ENCODE data around the gene EFHB.
"Not testable (repeated sequence)": the region's sequence is repeated elsewhere in the genome, so short reads cannot be mapped to it uniquely, and the experiment has no call there.

EFHB gene

GRCh38 chr3:19932422-19932821 is 1.6 kb downstream of the EFHB start:
- in situ Hi-C loops (cut with MboI; ENCODE audit: low sequenced_read_pairs), result no loop called here

DNA sequence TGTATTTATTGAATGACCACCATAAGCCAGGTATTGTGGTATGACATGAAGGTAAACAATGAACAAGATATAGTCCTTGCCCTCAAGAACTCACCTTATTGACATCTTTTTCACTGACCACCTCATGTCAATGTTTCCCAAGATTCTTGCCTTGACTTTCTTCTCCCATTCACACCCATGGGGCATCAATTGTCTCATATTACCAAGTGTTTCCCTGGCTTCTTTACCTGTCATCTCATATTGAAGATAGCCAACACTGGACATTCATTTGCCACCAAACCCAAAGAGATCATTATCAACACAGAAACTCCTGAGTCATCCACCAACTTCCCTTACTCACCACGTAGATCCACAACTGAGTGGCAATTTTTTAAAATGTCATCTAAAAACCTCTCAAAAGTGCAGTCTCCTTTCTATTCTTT is 2.2 kb downstream of the EFHB start:
- in situ Hi-C loops (cut with MboI; ENCODE audit: low sequenced_read_pairs), result no loop called here

- in situ Hi-C loops (cut with MboI; ENCODE audit: low sequenced_read_pairs), result no loop called here
These were observed 2.8 kb downstream of the EFHB start for GRCh38 chr3:19931180-19931692.

GRCh38 chr3:19920401-19921080 is 13.5 kb downstream of the EFHB start:
- in situ Hi-C loops (cut with MboI; ENCODE audit: low sequenced_read_pairs), result no loop called here

GRCh38 chr3:19917167-19917566 is 16.9 kb downstream of the EFHB start:
- in situ Hi-C loops (cut with MboI; ENCODE audit: low sequenced_read_pairs), result no loop called here

DNA sequence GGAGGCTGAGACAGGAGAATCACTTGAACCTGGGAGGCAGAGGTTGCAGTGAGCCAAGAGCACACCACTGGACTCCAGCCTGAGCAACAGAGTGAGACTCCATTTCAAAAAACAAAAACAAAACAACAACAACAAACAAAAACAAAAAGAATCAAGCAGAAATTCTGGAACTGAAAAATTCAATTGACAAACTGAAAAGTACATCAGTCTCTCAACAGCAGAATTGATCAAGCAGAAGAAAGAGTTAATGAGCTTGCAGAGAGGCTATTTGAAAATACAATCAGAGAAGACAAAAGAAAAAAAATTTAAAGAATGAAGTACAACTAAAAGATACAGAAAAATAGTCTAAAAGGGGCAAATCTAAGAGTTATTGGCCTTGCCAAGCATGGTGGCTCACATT is 22.6 kb downstream of the EFHB start:
- in situ Hi-C loops (cut with MboI; ENCODE audit: low sequenced_read_pairs), result no loop called here

- in situ Hi-C loops (cut with MboI; ENCODE audit: low sequenced_read_pairs), result no loop called here
These were observed 26.5 kb downstream of the EFHB start for GRCh38 chr3:19907523-19907922.

DNA sequence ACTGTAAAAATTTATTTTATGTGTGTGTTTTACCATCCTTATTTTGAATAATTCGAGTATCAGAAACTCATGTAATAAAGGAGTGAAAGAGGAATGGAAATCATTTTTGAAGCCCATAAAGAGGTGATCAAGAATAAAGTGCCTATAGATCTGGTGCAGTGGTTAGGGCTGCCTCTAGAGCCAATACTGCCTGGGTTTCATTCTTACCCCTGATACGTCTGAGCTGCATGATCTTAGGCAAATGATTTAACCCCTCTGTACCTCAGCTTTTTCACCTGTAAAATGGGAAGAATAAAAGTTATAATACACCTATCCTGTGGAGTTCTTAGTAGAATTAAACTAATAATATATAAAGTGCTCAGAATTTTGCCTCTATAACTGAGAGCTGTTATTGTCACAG is 30.4 kb downstream of the EFHB start:
- in situ Hi-C loops (cut with MboI; ENCODE audit: low sequenced_read_pairs), result no loop called here

GRCh38 chr3:19901918-19902317 is 32.1 kb downstream of the EFHB start:
- in situ Hi-C loops (cut with MboI; ENCODE audit: low sequenced_read_pairs), result no loop called here

DNA sequence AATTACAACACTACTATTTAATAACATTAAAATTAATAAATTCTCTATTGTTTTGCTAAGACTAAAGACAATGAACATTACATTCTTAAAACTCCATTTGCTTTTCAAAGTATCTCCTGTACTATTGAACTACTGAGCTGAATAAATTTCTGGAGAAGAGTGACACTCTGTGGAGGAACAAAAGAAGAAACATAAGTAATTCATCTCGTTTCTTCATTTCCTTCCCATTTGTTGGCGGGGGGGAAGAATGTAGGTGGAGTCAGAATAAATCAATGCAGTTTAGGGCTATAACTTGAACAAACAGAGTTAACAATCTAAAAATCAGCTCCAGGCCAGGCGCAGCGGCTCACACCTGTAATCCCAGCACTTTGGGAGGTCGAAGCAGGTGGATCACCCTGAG is 32.7 kb downstream of the EFHB start:
- in situ Hi-C loops (cut with MboI; ENCODE audit: low sequenced_read_pairs), result no loop called here

GRCh38 chr3:19899833-19900232 is 34.2 kb downstream of the EFHB start:
- in situ Hi-C loops (cut with MboI; ENCODE audit: low sequenced_read_pairs), result not testable (repeated sequence)

- in situ Hi-C loops (cut with MboI; ENCODE audit: low sequenced_read_pairs), result no loop called here
These were observed 34.8 kb downstream of the EFHB start for GRCh38 chr3:19899264-19899663.

- in situ Hi-C loops (cut with MboI; ENCODE audit: low sequenced_read_pairs), result no loop called here
These were observed 35.3 kb downstream of the EFHB start for GRCh38 chr3:19898721-19899120.

DNA sequence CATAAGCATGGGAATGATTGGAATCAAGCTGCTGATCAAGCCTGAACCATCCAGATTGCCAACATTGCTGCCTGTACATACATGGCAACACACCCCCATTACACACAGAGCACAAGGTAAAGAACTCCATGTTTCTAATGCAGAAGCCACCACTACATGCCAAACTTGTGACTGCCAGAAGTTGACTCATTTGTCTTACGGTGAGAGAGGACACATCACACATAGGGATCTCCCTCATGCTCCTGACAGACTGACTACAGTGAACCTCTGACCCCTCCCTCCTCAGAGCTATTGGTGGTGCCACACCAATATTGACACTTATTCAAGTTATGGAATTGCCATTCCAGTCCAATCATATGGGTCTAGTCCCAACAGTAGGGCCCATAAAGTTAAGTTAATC is 42.3 kb downstream of the EFHB start:
- in situ Hi-C loops (cut with MboI; ENCODE audit: low sequenced_read_pairs), result no loop called here

GRCh38 chr3:19888428-19889152 is 45.4 kb downstream of the EFHB start:
- in situ Hi-C loops (cut with MboI; ENCODE audit: low sequenced_read_pairs), result no loop called here

GRCh38 chr3:19887122-19887521 is 46.9 kb downstream of the EFHB start:
- in situ Hi-C loops (cut with MboI; ENCODE audit: low sequenced_read_pairs), result not testable (repeated sequence)

GRCh38 chr3:19886404-19886803 is 47.6 kb downstream of the EFHB start:
- in situ Hi-C loops (cut with MboI; ENCODE audit: low sequenced_read_pairs), result no loop called here

GRCh38 chr3:19885468-19885867 is 48.5 kb downstream of the EFHB start:
- in situ Hi-C loops (cut with MboI; ENCODE audit: low sequenced_read_pairs), result no loop called here

- in situ Hi-C loops (cut with MboI; ENCODE audit: low sequenced_read_pairs), result no loop called here
These were observed 52.2 kb downstream of the EFHB start for GRCh38 chr3:19881852-19882251.

DNA sequence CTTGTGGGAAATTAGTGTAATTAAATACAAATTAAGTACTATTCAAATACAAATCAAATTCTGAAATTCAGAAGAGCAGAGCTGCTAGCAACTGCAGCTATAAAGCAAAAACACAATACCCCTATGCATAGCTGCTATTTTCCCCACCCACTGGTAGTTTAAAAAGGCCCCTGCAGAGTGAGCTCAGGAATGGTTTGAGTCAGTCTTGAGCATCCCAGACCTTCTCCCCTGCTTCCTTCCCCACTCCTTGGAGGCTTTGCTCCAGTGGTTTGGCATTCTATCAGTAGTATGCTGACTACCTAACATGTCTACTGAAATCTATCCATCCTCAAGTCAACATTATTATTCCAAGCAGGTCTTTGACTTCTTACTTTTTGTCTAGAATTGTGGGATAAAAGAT is 53.0 kb downstream of the EFHB start:
- in situ Hi-C loops (cut with MboI; ENCODE audit: low sequenced_read_pairs), result no loop called here

DNA sequence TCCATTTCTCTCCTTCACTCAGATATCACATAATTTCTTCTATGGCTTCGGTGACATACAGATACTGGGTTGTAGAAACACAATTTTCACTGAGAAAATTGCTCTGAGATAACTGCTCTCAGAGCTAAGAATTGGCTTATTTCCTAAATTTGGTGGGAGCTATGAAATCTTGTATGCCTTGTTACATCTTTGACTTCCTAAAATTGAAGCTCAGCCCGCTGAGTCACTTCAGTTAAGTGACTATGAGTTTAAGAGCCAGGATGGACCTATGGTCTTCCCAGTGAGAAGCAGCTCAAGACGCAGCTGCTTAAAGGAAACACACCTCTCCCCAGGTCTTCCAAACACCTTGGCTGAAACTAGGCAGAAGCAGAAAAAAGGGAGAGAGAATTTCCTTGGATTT is 56.4 kb downstream of the EFHB start:
- in situ Hi-C loops (cut with MboI; ENCODE audit: low sequenced_read_pairs), result no loop called here

DNA sequence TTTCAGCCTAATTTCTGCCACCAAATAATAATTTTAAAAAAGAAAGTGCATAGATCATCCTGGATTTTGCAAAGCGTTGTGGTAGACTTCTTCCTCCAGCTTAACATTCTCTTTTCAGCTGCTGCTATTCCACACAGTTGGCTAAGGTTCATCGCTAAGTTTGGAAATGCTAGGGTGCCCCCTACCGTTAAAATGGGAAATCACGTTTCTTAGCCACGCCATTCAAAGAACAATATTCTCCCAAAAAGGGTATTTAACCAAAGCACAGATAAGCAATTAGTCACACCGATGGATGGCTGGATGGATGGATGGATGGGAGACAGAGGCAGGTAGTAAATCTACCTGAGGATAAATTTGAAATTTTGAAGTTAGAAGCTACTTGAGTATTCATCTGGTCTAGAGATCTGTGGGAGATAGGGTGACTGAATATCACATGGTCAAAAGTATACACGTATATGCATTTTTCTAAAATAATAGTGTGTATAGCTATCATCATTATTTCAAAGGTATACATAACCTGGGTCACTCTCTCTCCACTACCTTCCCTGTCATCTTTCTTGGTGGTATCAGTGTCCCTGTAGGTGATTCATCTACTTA is 67.2 kb downstream of the EFHB start:
- in situ Hi-C loops (cut with MboI; ENCODE audit: low sequenced_read_pairs), result no loop called here
